HepG2 (cell line): ENCODE data around the gene IL17RC. TPM values are rescaled to one million over a fixed set of nuclear protein-coding genes. Genes with fewer than 3 reads are reported as not detected.

Source experiments
- ASH2L ChIP-seq: fragments of 300-600, 200-600 bp; sonication (generic); IDR thresholded peaks from 2 replicates; pipeline ENCODE4 v1.7.0; 2017; ENCODE audit warnings: low read depth, mild to moderate bottlenecking, moderate library complexity, mixed read lengths, low read length; ENCODE audit not compliant: insufficient read length
- GLMP ChIP-seq: sonication (generic); formaldehyde crosslinking; IDR thresholded peaks from 2 replicates; pipeline ENCODE4 v1.9.0; 2021; ENCODE audit warnings: missing genetic modification reagents, mild to moderate bottlenecking, borderline replicate concordance
- IRF9 ChIP-seq: sonication (generic); formaldehyde crosslinking; IDR thresholded peaks from 2 replicates; pipeline ENCODE4 v1.8.0; 2022; ENCODE audit warnings: missing genetic modification reagents, mild to moderate bottlenecking, borderline replicate concordance
- MTF1 ChIP-seq: sonication (generic); formaldehyde crosslinking; IDR thresholded peaks from 2 replicates; pipeline ENCODE4 v1.5.0; 2020; ENCODE audit warnings: missing genetic modification reagents
- NFE2L2 ChIP-seq: fragments of 150-350 bp; IDR thresholded peaks from 2 replicates; pipeline ENCODE4 v1.6.1; 2014; ENCODE audit warnings: low read length
- RORA ChIP-seq: sonication (generic); formaldehyde crosslinking; IDR thresholded peaks from 2 replicates; pipeline ENCODE4 v1.5.0; 2020; ENCODE audit warnings: mild to moderate bottlenecking, missing genetic modification reagents, moderate library complexity
- SNAI1 ChIP-seq: sonication (generic); formaldehyde crosslinking; IDR thresholded peaks from 2 replicates; pipeline ENCODE4 v1.5.0; 2020; ENCODE audit warnings: mild to moderate bottlenecking, missing genetic modification reagents, borderline replicate concordance
- SOX6 ChIP-seq, 2 experiments: fragments of 450-650 bp in 1 of 2; sonication (generic) in 1 of 2; formaldehyde crosslinking in 1 of 2; IDR thresholded peaks; 2 replicates each; pipeline versions ENCODE4 v1.4.0 to v1.6.1; 2017 to 2020; ENCODE audit warnings: antibody characterized with exemption in 1 of 2, mild to moderate bottlenecking in 1 of 2, missing genetic modification reagents in 1 of 2
- SRSF1 ChIP-seq: fragments of 200-400 bp; formaldehyde crosslinking; optimal IDR thresholded peaks from 2 replicates; pipeline ENCODE3; 2017; ENCODE audit warnings: mild to moderate bottlenecking, low read depth, low read length, moderate library complexity
- TBL1XR1 ChIP-seq: fragments of 150-350 bp; IDR thresholded peaks from 2 replicates; pipeline ENCODE4 v1.6.1; 2014; ENCODE audit warnings: borderline replicate concordance, low read length; ENCODE audit not compliant: partially characterized antibody
- TFAP4 ChIP-seq: sonication (generic); IDR thresholded peaks from 2 replicates; pipeline ENCODE4 v1.6.1; 2016; ENCODE audit warnings: low read depth, borderline replicate concordance
- ZBTB25 ChIP-seq: IDR thresholded peaks from 2 replicates; pipeline ENCODE4 v1.6.1; 2018; ENCODE audit warnings: missing genetic modification reagents
- ZBTB3 ChIP-seq: sonication (generic); formaldehyde crosslinking; IDR thresholded peaks from 2 replicates; pipeline ENCODE4 v1.4.0; 2020; ENCODE audit warnings: low read depth, mild to moderate bottlenecking, moderate library complexity, missing genetic modification reagents, borderline replicate concordance
- ZNF33B ChIP-seq: sonication (generic); formaldehyde crosslinking; IDR thresholded peaks from 2 replicates; pipeline ENCODE4 v1.5.1; 2020; ENCODE audit warnings: mild to moderate bottlenecking, missing genetic modification reagents
- ZNF550 ChIP-seq: sonication (generic); formaldehyde crosslinking; IDR thresholded peaks from 2 replicates; pipeline ENCODE4 v1.4.0; 2020; ENCODE audit warnings: mild to moderate bottlenecking, missing genetic modification reagents, borderline replicate concordance
- ZNF609 ChIP-seq: sonication (generic); formaldehyde crosslinking; IDR thresholded peaks from 2 replicates; pipeline ENCODE4 v1.4.0; 2020; ENCODE audit warnings: mild to moderate bottlenecking, missing genetic modification reagents, borderline replicate concordance
- ZNF878 ChIP-seq: sonication (generic); formaldehyde crosslinking; IDR thresholded peaks from 2 replicates; pipeline ENCODE4 v1.8.1; 2023; ENCODE audit warnings: mild to moderate bottlenecking, missing genetic modification reagents, moderate library complexity
- polyA plus RNA-seq, 8 experiments: library from polyadenylated mRNA; depleted of rRNA in 3 of 8; stranded (reverse) in 7 of 8; unstranded in 1 of 8; fragments of >200 nt; fragmentation: Illumina TruSeq in 4 of 8; extraction: Trizol in 4 of 8; gene quantifications; 2 replicates each; pipeline versions ENCODE4 v1.2.1 to v1.2.3, GENCODE V29; 2011 to 2016; ENCODE audit warnings: low read depth in 4 of 8, missing spikeins in 1 of 8, mixed read lengths in 1 of 8; ENCODE audit not compliant: insufficient read depth in 1 of 8
- total RNA-seq, 5 experiments: library from RNA; depleted of rRNA; stranded (reverse); fragments of >200 nt; fragmentation: Illumina TruSeq; extraction: Trizol; gene quantifications; 2 replicates each; pipeline ENCODE4 v1.2.3, GENCODE V29; 2016; ENCODE audit warnings: low read depth in 1 of 5

IL17RC gene
- total and polyA plus RNA-seq, 2 of the 13 experiments (the other 11 are each of a cell fraction or from before 2014, with no cell fraction given) = 20.7 to 24.0 TPM

- TF ChIP-seq ZNF609 (CRISPR knock-in tag) (peak; percentile 52), ZNF550 (no peak), ZBTB3 (CRISPR knock-in tag) (0 out of 2 replicates have a peak, but pooled peaks have one; percentile 43), SRSF1 (no peak), ASH2L (peak; percentile 94), GLMP (CRISPR knock-in tag) (no peak), ZBTB25 (CRISPR knock-in tag) (no peak), SOX6 (IDR thresholded peaks at IDR 0.05) (no peak), SOX6 (CRISPR knock-in tag; IDR thresholded peaks at IDR 0.05) (peak; percentile 77), IRF9 (peak; percentile 96; the same call in 1 of the 2 replicates), RORA (CRISPR knock-in tag) (no peak), TFAP4 (no peak; the same call in 1 of the 2 replicates), NFE2L2 (no peak), TBL1XR1 (no peak), ZNF878 (CRISPR knock-in tag) (no peak; the same call in 1 of the 2 replicates), MTF1 (CRISPR knock-in tag) (0 out of 2 replicates have a peak, but pooled peaks have one; percentile 30), SNAI1 (CRISPR knock-in tag) (peak; percentile 88), ZNF33B (no peak)
These were observed 26.4 kb upstream of the IL17RC start, which contains the start of gene JAGN1 (continued) for GRCh38 chr3:9890249-9891071.
